B cell (primary cell): ENCODE data around the gene SHFL. TPM values are rescaled to one million over a fixed set of nuclear protein-coding genes. Genes with fewer than 3 reads are reported as not detected.

Source experiments
- ATAC-seq: fragments of 200-7000 bp; cut with Tn5 transposase; one replicate; pipeline ENCODE4 v1.10.0; 2021; ENCODE audit warnings: low read depth, mild to moderate bottlenecking, moderate number of reproducible peaks, moderate library complexity
- CTCF ChIA-PET: fragments of 350-600 bp; sonication (Branson Sonifier 250); formaldehyde crosslinking; loops from one replicate; lab custom pipeline; 2021; ENCODE audit warnings: antibody characterized with exemption, inconsistent platforms; lab: Charles Lee
- POLR2A ChIA-PET: fragments of 350-600 bp; sonication (Branson Sonifier 250); formaldehyde crosslinking; loops from one replicate; lab custom pipeline; 2021; ENCODE audit warnings: antibody characterized with exemption; lab: Charles Lee
- DNase-seq: peaks from one replicate; pipeline ENCODE4 v3.0.0; 2013
- H2AFZ ChIP-seq: 2 replicates; pipeline ENCODE4 v1.6.1; 2012; ENCODE audit warnings: mild to moderate bottlenecking, low read depth, low read length; ENCODE audit not compliant: insufficient read depth, poor library complexity, severe bottlenecking
- H3K27ac ChIP-seq, 2 donors: 1 replicate in 1 of 2; 2 replicates in 1 of 2; pipeline ENCODE4 v1.5.1; 2012 to 2013; ENCODE audit warnings: low read length in 2 of 2, mild to moderate bottlenecking in 2 of 2, moderate library complexity in 1 of 2
- H3K27me3 ChIP-seq, 4 experiments: fragments of 200-600 bp in 1 of 4; sonication (generic) in 1 of 4; replicated peaks in 1 of 4; 1 replicate in 2 of 4; 2 replicates in 2 of 4; pipeline versions ENCODE4 v1.6.1 to v1.7.0; 2013 to 2016; ENCODE audit warnings: low read length in 3 of 4, mild to moderate bottlenecking in 2 of 4, mixed read lengths in 1 of 4, moderate library complexity in 1 of 4; ENCODE audit not compliant: insufficient read depth in 4 of 4, control insufficient read depth in 3 of 4; ENCODE audit errors: control extremely low read depth in 1 of 4
- H3K36me3 ChIP-seq, 2 experiments: replicated peaks in 1 of 2; 1 replicate in 1 of 2; 2 replicates in 1 of 2; pipeline versions ENCODE4 v1.6.1 to v1.7.1; 2013; ENCODE audit warnings: low read length in 1 of 2; ENCODE audit not compliant: insufficient read depth in 2 of 2, control insufficient read depth in 1 of 2; ENCODE audit errors: control extremely low read depth in 1 of 2, extremely low read depth in 1 of 2
- H3K4me1 ChIP-seq, 2 donors: fragments of 200-600 bp in 1 of 2; sonication (generic) in 1 of 2; 1 replicate in 1 of 2; 2 replicates in 1 of 2; pipeline versions ENCODE4 v1.5.1 to v1.6.1; 2013 to 2017; ENCODE audit warnings: low read length in 2 of 2; ENCODE audit not compliant: control insufficient read depth in 2 of 2, insufficient read depth in 2 of 2
- H3K4me2 ChIP-seq: replicated peaks from 2 replicates; pipeline ENCODE3; 2012; ENCODE audit warnings: mild to moderate bottlenecking, low read depth, low read length; ENCODE audit not compliant: poor library complexity, severe bottlenecking
- H3K4me3 ChIP-seq, 5 experiments: fragments of 200-600 bp in 1 of 5; sonication (generic) in 1 of 5; 1 replicate in 3 of 5; 2 replicates in 2 of 5; pipeline versions ENCODE4 v1.5.1 to v1.7.0; 2011 to 2016; ENCODE audit warnings: low read length in 4 of 5, mild to moderate bottlenecking in 4 of 5, low read depth in 2 of 5, control low read depth in 1 of 5, moderate library complexity in 1 of 5; ENCODE audit not compliant: insufficient read depth in 1 of 5; ENCODE audit errors: control extremely low read depth in 1 of 5, extremely low read depth in 1 of 5
- H3K79me2 ChIP-seq: fragments of 200-600 bp; sonication (generic); one replicate; pipeline ENCODE4 v1.6.0; 2016; ENCODE audit warnings: low read length; ENCODE audit not compliant: control insufficient read depth, insufficient read depth
- H3K9ac ChIP-seq: fragments of 200-600 bp; sonication (generic); 2 replicates; pipeline ENCODE4 v1.6.1; 2017; ENCODE audit warnings: mild to moderate bottlenecking, low read length, moderate library complexity
- H3K9me3 ChIP-seq, 3 donors: one replicate each; pipeline versions ENCODE4 v1.6.1 to v1.7.1; 2013; ENCODE audit warnings: low read length in 2 of 3; ENCODE audit not compliant: control insufficient read depth in 2 of 3, insufficient read depth in 1 of 3; ENCODE audit errors: control extremely low read depth in 1 of 3
- H4K20me1 ChIP-seq: 2 replicates; pipeline ENCODE4 v1.6.0; 2012; ENCODE audit warnings: mild to moderate bottlenecking, low read length; ENCODE audit not compliant: insufficient read depth, control insufficient read depth, poor library complexity, severe bottlenecking
- H3K27ac Mint-ChIP-seq: one replicate; pipeline ENCODE4 v1.8.0; 2021; ENCODE audit warnings: mixed read lengths
- H3K27me3 Mint-ChIP-seq: one replicate; pipeline ENCODE4 v1.8.0; 2021; ENCODE audit warnings: mixed read lengths
- H3K4me1 Mint-ChIP-seq: one replicate; pipeline ENCODE4 v1.8.0; 2021; ENCODE audit warnings: mixed read lengths
- H3K4me3 Mint-ChIP-seq: one replicate; pipeline ENCODE4 v1.8.0; 2021; ENCODE audit warnings: mixed read lengths
- H3K9me3 Mint-ChIP-seq: one replicate; pipeline ENCODE4 v1.8.0; 2022; ENCODE audit warnings: mixed read lengths; ENCODE audit not compliant: insufficient read depth
- EZH2 ChIP-seq: IDR thresholded peaks from 2 replicates; pipeline ENCODE4 v1.6.1; 2012; ENCODE audit warnings: borderline replicate concordance, low read depth, mild to moderate bottlenecking, moderate library complexity, low read length; ENCODE audit not compliant: insufficient read depth, poor library complexity, severe bottlenecking
- WGBS: methylation state at CpG from one replicate; pipeline ENCODE4 v1.1.5; 2013; ENCODE audit warnings: missing lambda C conversion rate; ENCODE audit not compliant: insufficient coverage; 5-methylcytosine and 5-hydroxymethylcytosine counted together
- intact Hi-C: fragments of 100-400 bp; cut with micrococcal nuclease; formaldehyde crosslinking; loops from one replicate; pipeline ENCODE4 v1.10.0; 2022
- polyA plus RNA-seq: library from polyadenylated mRNA; depleted of rRNA; stranded (reverse); fragments of >200 nt; gene quantifications from 2 replicates; pipeline ENCODE4 v1.2.3, GENCODE V29; 2012
- total RNA-seq, 2 donors: library from RNA; stranded (reverse); fragments of 120-200 nt in 1 of 2; gene quantifications; 1 replicate in 1 of 2; 2 replicates in 1 of 2; pipeline versions ENCODE4 v1.2.3 to v1.2.4, GENCODE V29; 2013 to 2022
- TF ChIP-seq, protein P1 (sequence below): fragments of 200-600 bp; IDR thresholded peaks from one replicate; pipeline ENCODE4 v1.8.0; 2022; ENCODE audit warnings: antibody characterized with exemption, mild to moderate bottlenecking

The SHFL gene
- total and polyA plus RNA-seq, 2 donors (not counting 1 experiment from before 2014, with no cell fraction given): 109 to 205 TPM

DNA sequence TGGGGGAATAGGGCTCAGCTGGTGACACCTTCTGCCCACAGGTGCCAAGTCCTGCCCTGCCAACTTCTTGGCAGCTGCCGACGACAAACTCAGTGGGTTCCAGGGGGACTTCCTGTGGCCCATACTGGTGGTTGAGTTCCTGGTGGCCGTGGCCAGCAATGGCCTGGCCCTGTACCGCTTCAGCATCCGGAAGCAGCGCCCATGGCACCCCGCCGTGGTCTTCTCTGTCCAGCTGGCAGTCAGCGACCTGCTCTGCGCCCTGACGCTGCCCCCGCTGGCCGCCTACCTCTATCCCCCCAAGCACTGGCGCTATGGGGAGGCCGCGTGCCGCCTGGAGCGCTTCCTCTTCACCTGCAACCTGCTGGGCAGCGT is 27.5 kb downstream of the SHFL start:
- POLR2A ChIA-PET: interaction anchor here (0.5 to 6.6 kb wide), 5 partner anchors 12 to 527 kb away, joined by 3 to 62 read pairs (median 5); partner anchors contain the start of gene ANGPTL6
- peaks cover 0 to 64% of the 10 kb centered on the region in 2 experiments for H3K36me3 ChIP-seq

More for the DNA sequence above, 27.5 kb downstream of the SHFL start:
- H3K27ac Mint-ChIP-seq: no peak overlapping the region
- Histone ChIP-seq H3K27ac (peak overlapping the region in 1 of 2 donors; percentile 40), H3K9me3 (peaks cover 0 to 6% (median 0%) of the 10 kb centered on the region in 3 donors), H3K4me2 (peak overlapping the region; percentile 67), H3K27me3 (no peaks in the 10 kb centered on the region), H2AFZ (no peak overlapping the region), H3K4me3 (no peak overlapping the region), H4K20me1 (peaks cover 76% of the 10 kb centered on the region), H3K4me1 (peaks cover 28 to 37% of the 10 kb centered on the region in 2 donors), H3K79me2 (peaks cover 33% of the 10 kb centered on the region), H3K9ac (no peak overlapping the region)
- no peaks in the 10 kb centered on the region for H3K27me3 Mint-ChIP-seq
- DNase-seq: no peak
- no peak overlapping the region for H3K4me3 Mint-ChIP-seq
- no peaks in the 10 kb centered on the region for H3K9me3 Mint-ChIP-seq
- intact Hi-C loops: loop anchor here (1.0 to 2.0 kb wide), 4 partner anchors 14 to 182 kb away; no protein-coding TSS in a partner anchor
- WGBS: 85% methylated on average over 19 of the region's 19 CpGs
- CTCF ChIA-PET: interaction anchor here (0.5 to 15.9 kb wide), 15 partner anchors 12 to 275 kb away, joined by 3 to 263 read pairs (median 4); partner anchors contain the start of genes ANGPTL6, MRPL4 and PPAN
- TF ChIP-seq, protein P1, sequence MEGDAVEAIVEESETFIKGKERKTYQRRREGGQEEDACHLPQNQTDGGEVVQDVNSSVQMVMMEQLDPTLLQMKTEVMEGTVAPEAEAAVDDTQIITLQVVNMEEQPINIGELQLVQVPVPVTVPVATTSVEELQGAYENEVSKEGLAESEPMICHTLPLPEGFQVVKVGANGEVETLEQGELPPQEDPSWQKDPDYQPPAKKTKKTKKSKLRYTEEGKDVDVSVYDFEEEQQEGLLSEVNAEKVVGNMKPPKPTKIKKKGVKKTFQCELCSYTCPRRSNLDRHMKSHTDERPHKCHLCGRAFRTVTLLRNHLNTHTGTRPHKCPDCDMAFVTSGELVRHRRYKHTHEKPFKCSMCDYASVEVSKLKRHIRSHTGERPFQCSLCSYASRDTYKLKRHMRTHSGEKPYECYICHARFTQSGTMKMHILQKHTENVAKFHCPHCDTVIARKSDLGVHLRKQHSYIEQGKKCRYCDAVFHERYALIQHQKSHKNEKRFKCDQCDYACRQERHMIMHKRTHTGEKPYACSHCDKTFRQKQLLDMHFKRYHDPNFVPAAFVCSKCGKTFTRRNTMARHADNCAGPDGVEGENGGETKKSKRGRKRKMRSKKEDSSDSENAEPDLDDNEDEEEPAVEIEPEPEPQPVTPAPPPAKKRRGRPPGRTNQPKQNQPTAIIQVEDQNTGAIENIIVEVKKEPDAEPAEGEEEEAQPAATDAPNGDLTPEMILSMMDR: peak; percentile 1
- TF ChIP-seq EZH2: no peak
- peaks cover 37% of the 10 kb centered on the region for H3K4me1 Mint-ChIP-seq
- no peak for ATAC-seq
